Natural killer cell (primary cell): ENCODE data around the gene TRAF4. TPM values are rescaled to one million over a fixed set of nuclear protein-coding genes. Genes with fewer than 3 reads are reported as not detected.
A peak's percentile ranks its signal among the peaks of the same experiment; 100 is the strongest.

Experiments used
- ATAC-seq, 3 donors: fragments of 150-1000 bp in 2 of 3; fragments of 200-7000 bp in 1 of 3; cut with Tn5 transposase; 1 replicate in 1 of 3; 2 replicates in 2 of 3; pipeline ENCODE4 v1.10.0; 2021; ENCODE audit warnings: mild to moderate bottlenecking in 2 of 3, moderate library complexity in 2 of 3
- DNase-seq, 2 donors: peaks; one replicate each; pipeline versions ENCODE4 v3.0.0 to v3.0.0-alpha.2; 2013 to 2021; ENCODE audit warnings: mixed read lengths in 1 of 2
- H3K27ac ChIP-seq: one replicate; pipeline ENCODE4 v1.5.1; 2013; ENCODE audit warnings: mild to moderate bottlenecking, low read length
- H3K27me3 ChIP-seq: one replicate; pipeline ENCODE4 v1.6.1; 2013; ENCODE audit warnings: low read length; ENCODE audit not compliant: control insufficient read depth, insufficient read depth
- H3K36me3 ChIP-seq: one replicate; pipeline ENCODE4 v1.6.1; 2013; ENCODE audit warnings: low read length; ENCODE audit not compliant: control insufficient read depth, insufficient read depth
- H3K4me1 ChIP-seq: one replicate; pipeline ENCODE4 v1.6.1; 2013; ENCODE audit warnings: low read length; ENCODE audit not compliant: control insufficient read depth, insufficient read depth
- H3K4me3 ChIP-seq: one replicate; pipeline ENCODE4 v1.5.1; 2013; ENCODE audit warnings: low read length
- H3K9me3 ChIP-seq: one replicate; pipeline ENCODE4 v1.6.1; 2013; ENCODE audit warnings: low read length; ENCODE audit not compliant: control insufficient read depth, insufficient read depth
- H3K27ac Mint-ChIP-seq, 2 donors: one replicate each; pipeline ENCODE4 v1.8.0; 2022; ENCODE audit warnings: mild to moderate bottlenecking in 2 of 2, mixed read lengths in 2 of 2, moderate library complexity in 1 of 2
- H3K27me3 Mint-ChIP-seq, 2 donors: one replicate each; pipeline ENCODE4 v1.8.0; 2022; ENCODE audit warnings: low read depth in 2 of 2, mixed read lengths in 2 of 2
- H3K36me3 Mint-ChIP-seq: one replicate; pipeline ENCODE4 v1.8.0; 2022; ENCODE audit warnings: mixed read lengths
- H3K4me1 Mint-ChIP-seq, 2 donors: one replicate each; pipeline ENCODE4 v1.8.0; 2022; ENCODE audit warnings: mixed read lengths in 2 of 2
- H3K4me3 Mint-ChIP-seq: one replicate; pipeline ENCODE4 v1.8.0; 2022; ENCODE audit warnings: mild to moderate bottlenecking, moderate library complexity, mixed read lengths
- H3K9me3 Mint-ChIP-seq, 2 donors: one replicate each; pipeline ENCODE4 v1.8.0; 2022; ENCODE audit warnings: mixed read lengths in 2 of 2
- WGBS: methylation state at CpG from one replicate; pipeline ENCODE4 v1.1.7; 2013; ENCODE audit warnings: missing lambda C conversion rate; ENCODE audit not compliant: insufficient coverage; 5-methylcytosine and 5-hydroxymethylcytosine counted together
- intact Hi-C: fragments of 100-400 bp; cut with micrococcal nuclease; formaldehyde crosslinking; loops from one replicate; pipeline ENCODE4 v1.14.2; 2022
- total RNA-seq, 4 donors: library from RNA; stranded (reverse); fragments of 120-200 nt in 1 of 4; gene quantifications; one replicate each; pipeline versions ENCODE4 v1.2.3 to v1.2.4, GENCODE V29; 2013 to 2022
- TF ChIP-seq, protein P1 (sequence below): fragments of 200-600 bp; IDR thresholded peaks from one replicate; pipeline ENCODE4 v1.8.0; 2022; ENCODE audit warnings: antibody characterized with exemption

TRAF4 gene
- total RNA-seq, 3 donors from 2014 or later (not counting 1 experiment from before 2014, with no cell fraction given), result 97.8 to 209 (median 122) TPM

DNA sequence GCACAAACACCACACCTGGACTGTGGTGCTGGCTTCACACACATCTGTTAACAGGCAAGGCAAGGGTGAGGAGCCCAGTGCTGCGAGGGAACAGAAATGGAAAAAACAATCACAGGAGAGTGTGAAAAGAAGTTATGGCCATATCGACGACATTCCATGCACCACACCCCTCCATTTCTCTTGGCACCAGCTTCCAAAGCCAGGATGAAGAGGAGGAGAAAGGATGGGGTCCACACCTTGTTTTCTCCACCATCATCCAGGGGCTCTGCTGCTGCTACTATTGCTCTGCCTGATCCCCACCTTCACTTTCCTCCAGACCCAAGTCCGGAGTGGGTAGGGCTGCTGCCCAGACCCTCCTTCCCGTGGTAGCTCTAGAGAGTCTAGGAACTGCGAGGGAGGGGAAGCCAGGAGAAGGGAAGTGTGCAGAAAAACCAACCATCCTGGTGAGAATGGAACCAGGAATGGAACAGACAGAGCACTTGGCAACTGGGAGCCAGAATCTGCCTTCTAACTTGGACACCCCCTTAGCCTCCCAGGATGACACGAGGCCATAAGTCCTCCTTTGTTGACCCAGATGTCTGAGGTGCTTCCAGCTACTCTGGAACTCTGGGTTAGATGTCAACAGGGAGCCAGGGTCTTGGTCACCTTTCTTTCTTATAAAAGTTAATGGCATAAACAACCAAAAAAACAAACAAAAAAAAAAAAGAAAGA, 31.0 kb upstream of the TRAF4 start:
- no peaks in the 10 kb centered on the region for H3K36me3 ChIP-seq
- peaks cover 18 to 22% of the 10 kb centered on the region in 2 donors for H3K4me1 Mint-ChIP-seq
- TF ChIP-seq, protein P1, sequence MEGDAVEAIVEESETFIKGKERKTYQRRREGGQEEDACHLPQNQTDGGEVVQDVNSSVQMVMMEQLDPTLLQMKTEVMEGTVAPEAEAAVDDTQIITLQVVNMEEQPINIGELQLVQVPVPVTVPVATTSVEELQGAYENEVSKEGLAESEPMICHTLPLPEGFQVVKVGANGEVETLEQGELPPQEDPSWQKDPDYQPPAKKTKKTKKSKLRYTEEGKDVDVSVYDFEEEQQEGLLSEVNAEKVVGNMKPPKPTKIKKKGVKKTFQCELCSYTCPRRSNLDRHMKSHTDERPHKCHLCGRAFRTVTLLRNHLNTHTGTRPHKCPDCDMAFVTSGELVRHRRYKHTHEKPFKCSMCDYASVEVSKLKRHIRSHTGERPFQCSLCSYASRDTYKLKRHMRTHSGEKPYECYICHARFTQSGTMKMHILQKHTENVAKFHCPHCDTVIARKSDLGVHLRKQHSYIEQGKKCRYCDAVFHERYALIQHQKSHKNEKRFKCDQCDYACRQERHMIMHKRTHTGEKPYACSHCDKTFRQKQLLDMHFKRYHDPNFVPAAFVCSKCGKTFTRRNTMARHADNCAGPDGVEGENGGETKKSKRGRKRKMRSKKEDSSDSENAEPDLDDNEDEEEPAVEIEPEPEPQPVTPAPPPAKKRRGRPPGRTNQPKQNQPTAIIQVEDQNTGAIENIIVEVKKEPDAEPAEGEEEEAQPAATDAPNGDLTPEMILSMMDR, result no peak
- ATAC-seq, result no peak
- no peaks in the 10 kb centered on the region for H3K9me3 Mint-ChIP-seq
- H3K36me3 Mint-ChIP-seq, result no peaks in the 10 kb centered on the region
- H3K27ac ChIP-seq, result no peak overlapping the region
- WGBS, result 97% methylated on average over 4 of the region's 7 CpGs
- peak overlapping the region; percentile 93 for H3K4me3 Mint-ChIP-seq
- intact Hi-C loops, result loop anchor here (10.0 kb wide), 1 partner anchor 378 kb away; the partner anchor contains the start of genes IFT20 and TNFAIP1
- H3K9me3 ChIP-seq, result no peaks in the 10 kb centered on the region
- no peak for DNase-seq
- peaks cover 14% of the 10 kb centered on the region for H3K27me3 ChIP-seq
- H3K27ac Mint-ChIP-seq, result peak overlapping the region; percentile 80 to 88
- H3K4me3 ChIP-seq, result no peak overlapping the region
- peaks cover 15 to 18% of the 10 kb centered on the region in 2 donors for H3K27me3 Mint-ChIP-seq
- peaks cover 30% of the 10 kb centered on the region for H3K4me1 ChIP-seq

DNA sequence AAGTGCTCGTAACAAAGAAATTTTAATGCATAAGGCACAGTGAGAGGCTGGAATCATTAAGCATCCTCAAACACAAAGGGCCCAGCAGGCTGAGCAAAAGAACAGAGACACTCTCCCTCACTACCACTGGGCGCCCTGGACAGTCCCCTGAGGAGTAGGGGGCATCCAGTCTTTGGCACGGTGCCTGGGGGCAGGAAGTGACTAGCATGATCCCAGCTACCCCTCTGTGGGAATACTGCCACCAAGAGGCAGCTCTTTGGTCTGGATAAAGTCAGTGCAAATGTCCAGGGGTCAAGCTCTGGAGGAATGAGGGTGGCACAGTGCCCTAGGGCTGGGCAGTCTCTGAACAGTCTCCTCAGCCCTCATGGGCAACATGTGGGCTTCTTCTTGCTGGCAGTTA, 29.5 kb upstream of the TRAF4 start:
- TF ChIP-seq, protein P1, result no peak
- no peak overlapping the region for H3K27ac Mint-ChIP-seq
- no peak overlapping the region for H3K27ac ChIP-seq
- no peak overlapping the region for H3K4me3 ChIP-seq
- peaks cover 20 to 33% of the 10 kb centered on the region in 2 donors for H3K4me1 Mint-ChIP-seq
- intact Hi-C loops, result loop anchor here (10.0 kb wide), 1 partner anchor 379 kb away; the partner anchor contains the start of genes IFT20 and TNFAIP1
- H3K4me3 Mint-ChIP-seq, result no peak overlapping the region
- DNase-seq (no peak), ATAC-seq (no peak)
- no peaks in the 10 kb centered on the region for H3K9me3 Mint-ChIP-seq
- WGBS, result 87% methylated on average over 3 of the region's 3 CpGs
- H3K27me3 ChIP-seq, result peaks cover 14% of the 10 kb centered on the region
- H3K9me3 ChIP-seq, result no peaks in the 10 kb centered on the region
- peaks cover 15 to 27% of the 10 kb centered on the region in 2 donors for H3K27me3 Mint-ChIP-seq
- no peaks in the 10 kb centered on the region for H3K36me3 ChIP-seq
- H3K36me3 Mint-ChIP-seq, result no peaks in the 10 kb centered on the region
- peaks cover 39% of the 10 kb centered on the region for H3K4me1 ChIP-seq

DNA sequence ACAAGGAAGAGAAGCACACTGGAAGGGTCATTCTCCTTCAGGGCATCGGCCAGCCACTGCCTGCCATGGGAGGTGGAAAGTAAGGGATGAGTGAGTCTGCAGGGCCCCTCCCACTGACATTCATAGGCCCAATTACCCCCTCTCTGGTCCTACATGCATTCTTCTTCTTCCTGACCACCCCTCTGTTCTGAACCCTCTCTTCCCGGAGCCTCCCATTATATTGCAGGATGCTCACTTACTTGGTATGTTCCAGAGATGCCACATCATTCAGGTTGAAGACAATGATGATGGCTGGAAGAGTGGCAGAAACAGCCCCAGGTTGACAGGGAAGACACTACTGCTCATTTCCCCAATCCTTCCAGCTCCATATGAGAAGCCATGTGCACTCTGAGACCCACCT, 28.6 kb upstream of the TRAF4 start:
- H3K36me3 Mint-ChIP-seq, result no peaks in the 10 kb centered on the region
- H3K27me3 Mint-ChIP-seq, result peaks cover 15 to 28% of the 10 kb centered on the region in 2 donors
- no peak overlapping the region for H3K4me3 Mint-ChIP-seq
- Histone ChIP-seq H3K27me3 (peaks cover 14% of the 10 kb centered on the region), H3K27ac (no peak overlapping the region), H3K4me3 (no peak overlapping the region), H3K36me3 (no peaks in the 10 kb centered on the region), H3K4me1 (peaks cover 42% of the 10 kb centered on the region), H3K9me3 (no peaks in the 10 kb centered on the region)
- H3K4me1 Mint-ChIP-seq, result peaks cover 29 to 42% of the 10 kb centered on the region in 2 donors
- DNase-seq (no peak), ATAC-seq (no peak)
- H3K27ac Mint-ChIP-seq, result no peak overlapping the region
- intact Hi-C loops, result loop anchor here (5.0 to 10.0 kb wide), 3 partner anchors 37 to 380 kb away; partner anchors contain the start of genes IFT20, SDF2, SUPT6H and TNFAIP1
- TF ChIP-seq, protein P1, result no peak
- 57% methylated on average over 1 of the region's 2 CpGs for WGBS
- no peaks in the 10 kb centered on the region for H3K9me3 Mint-ChIP-seq
